DLD1 (cell line): ENCODE results near the gene ACYP1.

Experiments
- in situ Hi-C: cut with HindIII; loops from 2 replicates; pipeline ENCODE4 v1.10.0; 2017; ENCODE audit warnings: low sequenced_read_pairs

ACYP1 gene

DNA sequence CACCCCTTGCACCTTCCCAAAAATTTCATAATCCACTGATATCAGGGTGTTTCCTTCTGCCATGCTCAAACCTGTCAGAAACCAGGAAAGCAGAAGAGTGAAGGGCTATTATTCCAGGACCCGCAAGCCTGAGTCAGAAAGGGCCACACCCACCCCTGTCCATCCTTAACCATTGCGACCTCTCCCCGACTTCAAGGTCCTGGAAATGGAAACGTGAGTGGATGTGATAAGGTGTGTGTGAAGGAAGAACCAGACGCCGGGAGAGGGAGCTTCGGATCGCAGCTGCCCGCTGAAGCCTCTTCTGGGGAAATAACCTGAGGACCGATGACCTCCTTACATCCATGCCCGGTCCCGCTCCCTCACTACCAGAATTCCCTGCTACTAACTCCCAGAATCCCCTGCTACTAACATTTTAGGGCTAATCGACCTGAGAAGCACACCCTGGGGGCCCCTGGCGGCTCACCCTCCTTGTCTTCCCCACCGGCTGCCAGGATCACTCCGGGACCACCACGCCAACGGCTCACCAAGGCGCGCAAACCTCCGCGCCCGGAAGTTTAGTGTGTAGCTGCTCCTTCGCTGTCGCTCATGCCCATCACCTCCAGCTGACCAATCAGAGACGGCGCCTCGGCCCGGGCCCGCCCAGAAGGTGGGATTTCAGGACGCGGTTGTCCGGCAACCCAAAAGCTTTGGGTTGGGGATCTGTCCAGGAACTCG is at the start of gene ACYP1:
Gene ACYP1, minus strand, starts transcription at position 534 of the 714 bp plus-strand sequence. Its CDS starts 471 bp downstream, at position 63.
- in situ Hi-C loops: loop anchor here (10.0 kb wide), 1 partner anchor 219 kb away; no protein-coding TSS in a partner anchor

DNA sequence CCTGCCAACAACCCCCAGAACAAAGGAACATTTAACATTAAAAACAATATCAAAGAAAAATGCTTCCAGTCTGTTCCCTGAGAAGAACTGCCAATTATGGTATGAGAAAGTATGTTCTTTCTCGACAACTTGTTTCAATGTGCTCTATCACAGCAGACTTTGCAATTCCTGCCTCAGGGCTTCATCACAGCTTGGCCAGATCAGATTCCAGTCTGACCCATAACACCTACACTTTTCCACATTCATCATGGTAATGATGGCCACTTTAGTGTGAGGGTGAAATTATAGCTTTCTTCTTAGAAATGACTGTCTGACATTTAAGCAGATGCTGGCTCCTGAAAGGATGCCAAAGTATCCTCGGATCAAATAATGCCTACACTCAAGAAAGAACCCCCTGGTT is 46.1 kb upstream of the ACYP1 start:
- in situ Hi-C loops: no loop called here

GRCh38 chr14:75107186-75107585 is 43.4 kb upstream of the ACYP1 start:
- in situ Hi-C loops: no loop called here

GRCh38 chr14:75101491-75101890 is 37.7 kb upstream of the ACYP1 start:
- in situ Hi-C loops: no loop called here

- in situ Hi-C loops: no loop called here
These were observed 34.9 kb upstream of the ACYP1 start for GRCh38 chr14:75098682-75099081.

DNA sequence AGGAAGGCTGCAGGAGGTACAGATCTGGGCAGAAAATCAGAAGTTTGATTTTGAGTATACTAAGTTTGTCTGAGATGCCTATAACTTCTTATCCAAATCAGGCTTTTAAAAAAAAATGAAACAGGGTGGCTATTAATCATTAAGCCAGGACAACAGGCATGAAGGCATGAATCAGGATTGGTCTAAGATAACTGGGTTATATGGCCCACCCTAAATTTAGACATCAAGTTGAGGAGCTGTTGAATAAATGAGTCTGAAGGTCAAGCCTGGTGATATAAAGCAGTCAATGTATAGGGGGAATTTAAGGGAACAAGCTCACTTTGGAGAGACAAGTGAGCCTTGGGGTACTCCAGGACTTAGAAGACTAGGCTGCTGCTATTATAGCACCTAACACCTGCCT is 34.4 kb upstream of the ACYP1 start:
- in situ Hi-C loops: no loop called here

GRCh38 chr14:75096959-75097358 is 33.1 kb upstream of the ACYP1 start:
- in situ Hi-C loops: no loop called here

DNA sequence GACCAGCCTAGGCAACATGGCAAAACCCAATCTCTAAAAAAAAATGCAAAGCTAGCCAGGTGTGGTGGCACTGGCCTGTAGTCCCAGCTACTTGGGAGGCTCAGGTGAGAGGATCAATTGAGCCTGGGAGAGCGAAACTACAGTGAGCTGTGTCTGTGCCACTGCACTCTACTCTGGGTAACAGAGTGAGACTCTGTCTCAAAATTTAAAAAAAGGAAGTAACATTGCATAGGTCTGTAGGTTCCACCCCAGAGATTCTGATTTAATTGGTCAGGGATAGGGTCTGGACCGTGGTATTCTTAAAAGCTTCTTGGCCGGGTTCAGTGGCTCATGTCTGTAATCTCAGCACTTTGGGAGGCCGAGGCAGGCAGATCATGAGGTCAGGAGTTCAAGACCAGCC is 31.9 kb upstream of the ACYP1 start:
- in situ Hi-C loops: no loop called here

DNA sequence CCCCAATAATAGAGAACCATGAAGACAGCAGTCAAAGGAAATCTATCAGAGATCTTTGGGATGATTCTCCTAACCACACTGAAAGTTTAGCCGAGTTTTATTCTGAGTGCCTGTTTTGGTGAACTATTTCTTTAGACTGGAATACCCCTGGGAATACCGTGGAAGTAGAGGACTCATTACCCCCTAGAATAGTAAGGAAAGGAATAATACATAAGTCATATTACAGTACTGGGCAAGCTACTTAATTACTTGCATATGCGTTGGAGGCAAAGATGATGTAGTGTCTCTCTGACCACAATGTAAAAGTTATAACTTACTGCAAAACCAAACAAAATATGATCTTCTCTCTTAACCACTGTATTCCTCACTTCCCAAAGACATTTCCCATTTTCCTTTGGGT is 31.1 kb upstream of the ACYP1 start:
- in situ Hi-C loops: no loop called here

DNA sequence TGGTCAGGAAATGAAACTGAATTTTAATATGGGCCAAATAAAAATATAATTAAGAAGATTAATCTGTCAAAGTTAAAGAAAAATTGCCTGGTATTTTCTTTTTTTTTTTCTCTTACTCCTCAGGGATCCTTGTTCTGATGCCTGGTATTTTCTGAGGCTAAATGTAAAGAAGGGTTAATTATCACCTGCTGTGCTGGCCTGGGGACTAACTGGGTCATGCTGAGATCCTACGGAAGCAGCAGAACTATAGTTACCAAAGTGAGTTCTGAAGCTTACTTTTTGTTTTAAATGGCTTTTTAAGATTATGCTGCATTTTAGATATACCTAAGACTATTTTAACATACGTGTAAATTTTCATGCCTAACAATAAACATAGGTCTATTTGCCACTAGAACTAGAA is 28.9 kb upstream of the ACYP1 start:
- in situ Hi-C loops: no loop called here

GRCh38 chr14:75091251-75091650 is 27.4 kb upstream of the ACYP1 start:
- in situ Hi-C loops: no loop called here

- in situ Hi-C loops: no loop called here
These were observed 26.5 kb upstream of the ACYP1 start for GRCh38 chr14:75090353-75090752.

- in situ Hi-C loops: no loop called here
These were observed 24.9 kb upstream of the ACYP1 start for GRCh38 chr14:75088566-75089373.

DNA sequence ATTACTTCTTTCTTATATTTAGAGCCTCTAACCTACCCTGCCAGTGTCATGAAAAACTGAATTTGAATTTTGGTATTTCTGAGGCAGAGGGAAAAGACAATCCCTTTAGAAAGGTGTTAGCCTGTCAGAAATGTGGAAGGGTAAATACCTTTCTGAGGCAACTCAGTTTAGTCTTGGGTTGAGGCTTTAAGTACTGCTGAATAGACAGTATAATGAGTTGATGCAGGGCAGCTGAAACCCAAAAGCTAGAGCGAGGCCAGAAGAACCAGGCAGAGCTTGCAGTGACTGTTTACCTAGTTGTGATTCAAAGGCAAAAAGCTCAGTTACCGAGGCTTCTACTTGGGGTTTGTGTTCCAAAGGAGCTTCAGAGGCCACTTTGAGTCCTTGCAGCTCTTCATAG is 24.3 kb upstream of the ACYP1 start:
- in situ Hi-C loops: no loop called here

DNA sequence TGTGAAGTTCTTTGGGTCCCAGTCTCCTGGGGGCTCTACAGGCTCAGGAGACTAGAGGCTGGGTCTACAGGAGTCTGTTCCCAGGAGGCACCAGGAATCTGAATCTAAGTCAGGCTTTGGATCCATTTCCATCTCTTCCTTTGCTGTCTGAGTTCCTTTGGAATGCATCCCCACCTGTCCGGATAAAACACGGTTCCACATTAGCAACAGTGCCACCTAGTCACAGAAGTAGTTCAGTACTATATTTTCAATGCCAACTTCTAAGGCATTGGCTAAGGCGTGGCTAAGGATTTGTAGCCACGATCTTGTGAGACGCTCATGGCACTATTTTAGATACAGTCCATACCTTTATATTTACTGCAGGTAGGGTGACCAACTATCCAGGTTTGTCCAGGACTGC is 20.7 kb upstream of the ACYP1 start:
- in situ Hi-C loops: no loop called here

- in situ Hi-C loops: no loop called here
These were observed 19.4 kb upstream of the ACYP1 start for GRCh38 chr14:75083271-75083670.

DNA sequence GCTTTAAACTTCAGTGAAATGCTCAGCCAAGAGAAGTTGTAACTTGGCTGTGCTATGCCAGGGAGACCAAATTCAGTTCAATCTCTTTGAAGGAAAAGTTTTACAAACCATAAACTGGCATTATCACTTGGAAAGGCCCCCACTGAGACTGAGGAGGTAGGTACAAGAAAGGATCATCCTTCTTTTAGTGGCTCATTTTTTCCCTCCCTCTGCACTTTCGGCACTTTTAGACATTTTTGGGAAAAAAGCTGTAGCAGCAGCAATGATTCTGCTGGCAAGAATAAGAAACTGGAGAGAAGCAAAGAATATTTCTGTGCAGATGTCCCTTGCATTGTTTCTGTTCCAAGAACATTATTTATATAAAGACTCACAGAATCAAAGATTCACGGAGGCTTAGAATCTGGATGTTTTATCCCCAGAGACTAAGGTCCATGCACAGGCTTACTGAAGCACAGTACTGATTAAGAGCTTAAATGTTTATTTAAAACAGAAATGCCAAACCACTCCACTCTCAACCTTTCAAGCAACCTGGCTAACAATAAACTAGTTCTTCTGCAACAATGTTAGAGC is 17.9 kb upstream of the ACYP1 start:
- in situ Hi-C loops: no loop called here

GRCh38 chr14:75079521-75079920 is 15.7 kb upstream of the ACYP1 start:
- in situ Hi-C loops: no loop called here

GRCh38 chr14:75077794-75078193 is 14.0 kb upstream of the ACYP1 start:
- in situ Hi-C loops: no loop called here

- in situ Hi-C loops: no loop called here
These were observed 6.6 kb upstream of the ACYP1 start for GRCh38 chr14:75070383-75070782.

DNA sequence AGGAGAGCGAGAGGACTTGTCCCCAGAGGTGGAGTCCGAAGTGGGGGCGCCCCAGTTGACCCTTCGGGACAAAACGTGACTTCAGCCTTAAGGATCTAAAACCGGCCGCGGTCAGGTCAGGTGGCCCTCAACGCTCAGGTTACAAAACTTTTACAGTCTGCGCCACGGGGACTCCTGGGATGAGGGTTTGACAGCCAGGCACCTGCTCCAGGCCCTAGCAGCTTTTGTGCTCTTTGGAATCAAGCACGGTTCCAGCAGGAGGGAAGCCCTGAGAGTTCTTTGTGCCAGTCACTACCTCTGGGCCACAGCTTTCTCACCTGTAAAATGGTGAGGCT is 6.0 kb upstream of the ACYP1 start:
- in situ Hi-C loops: loop anchor here (10.0 kb wide), 1 partner anchor 225 kb away; no protein-coding TSS in a partner anchor
